GM19099 (cell line): ENCODE data around the gene IKZF3.

Experiments used
- POLR2A ChIP-seq: IDR thresholded peaks from 3 replicates; pipeline ENCODE4 v1.6.1; 2011; ENCODE audit warnings: low read depth; ENCODE audit not compliant: insufficient read length; ENCODE audit errors: extremely low read depth

IKZF3 gene

GRCh38 chr17:39776252-39776651, 87.9 kb downstream of the IKZF3 start:
- TF ChIP-seq POLR2A = no peak

- TF ChIP-seq POLR2A = peak; percentile 27
These were observed 89.1 kb downstream of the IKZF3 start for GRCh38 chr17:39775031-39775430.

- TF ChIP-seq POLR2A = no peak
These were observed 90.1 kb downstream of the IKZF3 start for GRCh38 chr17:39774047-39774446.

GRCh38 chr17:39772987-39773934, 90.9 kb downstream of the IKZF3 start:
- no peak for TF ChIP-seq POLR2A

GRCh38 chr17:39772415-39772814, 91.7 kb downstream of the IKZF3 start:
- peak; percentile 18 for TF ChIP-seq POLR2A

GRCh38 chr17:39769974-39770587, 94.0 kb downstream of the IKZF3 start:
- peak; percentile 38 for TF ChIP-seq POLR2A

GRCh38 chr17:39767147-39767546, 97.0 kb downstream of the IKZF3 start:
- TF ChIP-seq POLR2A = no peak

GRCh38 chr17:39765766-39766165, 98.3 kb downstream of the IKZF3 start:
- TF ChIP-seq POLR2A = no peak

- TF ChIP-seq POLR2A = no peak
These were observed 98.9 kb downstream of the IKZF3 start for GRCh38 chr17:39765175-39765574.

- TF ChIP-seq POLR2A = no peak
These were observed 100.9 kb downstream of the IKZF3 start for GRCh38 chr17:39763051-39763820.

- peak; percentile 11 for TF ChIP-seq POLR2A
These were observed 102.1 kb downstream of the IKZF3 start for GRCh38 chr17:39761861-39762496.

GRCh38 chr17:39759204-39759603, 104.9 kb downstream of the IKZF3 start:
- no peak for TF ChIP-seq POLR2A

- TF ChIP-seq POLR2A = no peak
These were observed 105.9 kb downstream of the IKZF3 start for GRCh38 chr17:39757931-39758873.

GRCh38 chr17:39757176-39757662, 106.9 kb downstream of the IKZF3 start:
- peak; percentile 32 for TF ChIP-seq POLR2A
